Fibroblast of lung (primary cell): ENCODE results near the gene NTN3. TPM values are rescaled to one million over a fixed set of nuclear protein-coding genes. Genes with fewer than 3 reads are reported as not detected.
A peak's percentile ranks its signal among the peaks of the same experiment; 100 is the strongest.

Experiments used
- DNase-seq, 2 donors: peaks; one replicate each; pipeline versions ENCODE4 v3.0.0 to v3.0.0-alpha.2; 2010; ENCODE audit warnings: low read depth in 2 of 2
- H2AFZ ChIP-seq: 2 replicates; pipeline ENCODE4 v1.5.1; 2012; ENCODE audit warnings: low read length, control low read depth, inconsistent platforms
- H3K27ac ChIP-seq: 2 replicates; pipeline ENCODE4 v1.5.1; 2011; ENCODE audit warnings: low read length, control low read depth; ENCODE audit not compliant: insufficient read depth
- H3K27me3 ChIP-seq: 2 replicates; pipeline ENCODE4 v1.5.1; 2011; ENCODE audit warnings: mild to moderate bottlenecking, low read length; ENCODE audit not compliant: control insufficient read depth, insufficient read depth
- H3K36me3 ChIP-seq: 2 replicates; pipeline ENCODE4 v1.5.1; 2011; ENCODE audit warnings: low read length; ENCODE audit not compliant: control insufficient read depth, insufficient read depth
- H3K4me1 ChIP-seq: 2 replicates; pipeline ENCODE4 v1.5.1; 2011; ENCODE audit warnings: low read length; ENCODE audit not compliant: control insufficient read depth, insufficient read depth; ENCODE audit errors: extremely low read depth
- H3K4me2 ChIP-seq: 2 replicates; pipeline ENCODE4 v1.5.1; 2011; ENCODE audit warnings: low read length, control low read depth; ENCODE audit not compliant: insufficient read depth; ENCODE audit errors: extremely low read depth
- H3K4me3 ChIP-seq, 4 experiments: fragments of 200-600 bp in 1 of 4; sonication (generic) in 1 of 4; replicated peaks in 1 of 4; 2 replicates each; pipeline ENCODE4 v1.5.1; 2011 to 2016; ENCODE audit warnings: low read length in 4 of 4, low read depth in 3 of 4, mild to moderate bottlenecking in 3 of 4, control low read depth in 2 of 4, inconsistent platforms in 1 of 4, mixed read lengths in 1 of 4; ENCODE audit not compliant: insufficient read depth in 1 of 4; ENCODE audit errors: control extremely low read depth in 1 of 4
- H3K79me2 ChIP-seq: 2 replicates; pipeline ENCODE4 v1.5.1; 2012; ENCODE audit warnings: mild to moderate bottlenecking, low read length, inconsistent platforms; ENCODE audit not compliant: control insufficient read depth, insufficient read depth
- H3K9ac ChIP-seq: 2 replicates; pipeline ENCODE4 v1.5.1; 2011; ENCODE audit warnings: mild to moderate bottlenecking, low read length, control low read depth; ENCODE audit not compliant: insufficient read depth
- H3K9me3 ChIP-seq: 2 replicates; pipeline ENCODE4 v1.5.1; 2012; ENCODE audit warnings: low read depth, low read length; ENCODE audit not compliant: control insufficient read depth, insufficient read depth
- H4K20me1 ChIP-seq: 2 replicates; pipeline ENCODE4 v1.5.1; 2011; ENCODE audit warnings: low read length; ENCODE audit not compliant: control insufficient read depth, insufficient read depth; ENCODE audit errors: extremely low read depth
- EZH2 ChIP-seq: IDR thresholded peaks from 2 replicates; pipeline ENCODE4 v1.5.1; 2012; ENCODE audit warnings: low read length, control low read depth, mild to moderate bottlenecking; ENCODE audit errors: missing control alignments
- polyA plus RNA-seq, 2 donors: library from polyadenylated mRNA; depleted of rRNA in 1 of 2; stranded (reverse) in 1 of 2; unstranded in 1 of 2; fragments of >200 nt; gene quantifications; 2 replicates each; pipeline ENCODE4 v1.2.1, GENCODE V29; 2011 to 2012; ENCODE audit warnings: missing spikeins in 1 of 2
- total RNA-seq: library from RNA; depleted of rRNA; stranded (reverse); fragments of >200 nt; gene quantifications from 2 replicates; pipeline ENCODE4 v1.2.1, GENCODE V29; 2014
- TF ChIP-seq, protein P1 (sequence below), 2 donors: IDR thresholded peaks in 1 of 2; conservative IDR thresholded peaks in 1 of 2; 1 replicate in 1 of 2; 2 replicates in 1 of 2; pipeline ENCODE4 v1.5.1; 2011 to 2012; ENCODE audit warnings: low read length in 2 of 2, control low read depth in 1 of 2, inconsistent platforms in 1 of 2, low read depth in 1 of 2, mild to moderate bottlenecking in 1 of 2

The NTN3 gene
- total and polyA plus RNA-seq, 2 donors (not counting 1 experiment from before 2014, with no cell fraction given): 0.08 to 2.1 TPM

DNA sequence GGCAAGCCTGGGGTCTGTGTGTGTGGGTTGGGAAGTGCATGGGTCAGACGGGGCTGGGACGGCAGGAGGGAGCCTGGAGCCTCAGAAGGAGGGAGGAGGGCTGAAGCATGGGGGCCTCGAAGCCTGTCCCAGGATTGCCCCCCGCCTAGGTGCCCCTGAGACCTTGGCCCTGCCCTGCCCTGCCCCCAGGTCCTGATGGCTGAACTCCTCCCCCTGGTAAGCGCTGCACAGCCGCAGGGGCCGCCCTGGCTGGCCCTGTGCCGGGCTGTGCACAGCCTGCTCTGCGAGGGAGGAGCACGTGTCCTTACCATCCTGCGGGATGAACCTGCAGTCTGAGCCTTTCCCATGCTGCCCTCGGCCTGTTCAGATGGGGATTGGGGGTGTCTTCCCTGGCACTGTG, 6.8 kb upstream of the NTN3 start:
- TF ChIP-seq EZH2: no peak
- TF ChIP-seq, protein P1, sequence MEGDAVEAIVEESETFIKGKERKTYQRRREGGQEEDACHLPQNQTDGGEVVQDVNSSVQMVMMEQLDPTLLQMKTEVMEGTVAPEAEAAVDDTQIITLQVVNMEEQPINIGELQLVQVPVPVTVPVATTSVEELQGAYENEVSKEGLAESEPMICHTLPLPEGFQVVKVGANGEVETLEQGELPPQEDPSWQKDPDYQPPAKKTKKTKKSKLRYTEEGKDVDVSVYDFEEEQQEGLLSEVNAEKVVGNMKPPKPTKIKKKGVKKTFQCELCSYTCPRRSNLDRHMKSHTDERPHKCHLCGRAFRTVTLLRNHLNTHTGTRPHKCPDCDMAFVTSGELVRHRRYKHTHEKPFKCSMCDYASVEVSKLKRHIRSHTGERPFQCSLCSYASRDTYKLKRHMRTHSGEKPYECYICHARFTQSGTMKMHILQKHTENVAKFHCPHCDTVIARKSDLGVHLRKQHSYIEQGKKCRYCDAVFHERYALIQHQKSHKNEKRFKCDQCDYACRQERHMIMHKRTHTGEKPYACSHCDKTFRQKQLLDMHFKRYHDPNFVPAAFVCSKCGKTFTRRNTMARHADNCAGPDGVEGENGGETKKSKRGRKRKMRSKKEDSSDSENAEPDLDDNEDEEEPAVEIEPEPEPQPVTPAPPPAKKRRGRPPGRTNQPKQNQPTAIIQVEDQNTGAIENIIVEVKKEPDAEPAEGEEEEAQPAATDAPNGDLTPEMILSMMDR (conservative IDR thresholded peaks at IDR 0.05 in 1 of 2, IDR thresholded peaks at IDR 0.05 in 1 of 2; ENCODE audit: low read depth in 1 of 2, low read length in 2 of 2): no peak
- no peak for DNase-seq
- Histone ChIP-seq H3K4me2 (no peak overlapping the region), H3K36me3 (no peaks in the 10 kb centered on the region), H3K9me3 (no peaks in the 10 kb centered on the region), H3K4me3 (no peak overlapping the region), H3K4me1 (peaks cover 12% of the 10 kb centered on the region), H4K20me1 (no peaks in the 10 kb centered on the region), H3K79me2 (no peaks in the 10 kb centered on the region), H3K27me3 (no peaks in the 10 kb centered on the region), H3K27ac (no peak overlapping the region), H2AFZ (no peak overlapping the region), H3K9ac (no peak overlapping the region)

DNA sequence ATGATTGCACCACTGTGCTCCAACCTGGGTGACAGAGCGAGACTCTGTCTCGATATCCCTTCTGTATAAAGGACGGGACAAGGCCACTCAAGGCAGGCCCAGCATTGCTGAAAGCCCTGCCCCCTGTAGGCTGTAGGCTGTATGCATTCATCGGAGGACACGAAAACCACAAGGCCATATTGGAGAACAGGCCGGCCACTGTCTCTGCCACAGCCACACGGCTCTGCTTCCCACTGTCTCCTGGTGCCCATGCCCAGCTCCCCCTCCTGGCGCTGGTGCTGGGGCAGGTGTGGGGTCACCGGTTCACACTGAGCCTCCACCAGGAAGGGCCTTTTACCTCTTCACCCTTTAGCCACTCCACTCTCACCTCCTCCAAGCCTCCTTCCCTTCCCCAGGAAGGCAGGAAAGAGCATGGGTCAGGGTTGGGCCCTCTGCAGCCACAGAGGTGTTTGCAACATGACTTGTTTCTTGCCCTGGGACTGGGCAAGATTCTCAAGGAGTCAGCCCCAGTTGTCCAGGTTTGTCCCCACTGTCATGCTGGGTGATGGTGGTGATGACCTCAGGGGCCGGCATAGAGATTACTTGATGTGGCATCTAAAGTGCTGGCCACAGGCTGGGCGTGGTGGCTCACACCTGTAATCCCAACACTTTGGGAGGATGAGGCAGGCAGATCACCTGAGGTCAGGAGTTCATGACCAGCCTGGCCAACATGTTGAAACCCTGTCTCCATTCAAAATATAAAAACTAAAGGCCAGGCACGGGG, 5.3 kb upstream of the NTN3 start:
- no peak overlapping the region for H3K27ac ChIP-seq
- H3K27me3 ChIP-seq: no peaks in the 10 kb centered on the region
- H3K4me1 ChIP-seq: peaks cover 9% of the 10 kb centered on the region
- H3K9me3 ChIP-seq: no peaks in the 10 kb centered on the region
- no peak overlapping the region for H2AFZ ChIP-seq
- DNase-seq: no peak
- H4K20me1 ChIP-seq: no peaks in the 10 kb centered on the region
- H3K9ac ChIP-seq: no peak overlapping the region
- no peak overlapping the region for H3K4me3 ChIP-seq
- no peak for TF ChIP-seq EZH2
- TF ChIP-seq, protein P1 (conservative IDR thresholded peaks at IDR 0.05 in 1 of 2, IDR thresholded peaks at IDR 0.05 in 1 of 2; ENCODE audit: low read depth in 1 of 2, low read length in 2 of 2): peak in 1 of 2 donors; percentile 37
- H3K79me2 ChIP-seq: no peaks in the 10 kb centered on the region
- H3K4me2 ChIP-seq: no peak overlapping the region
- no peaks in the 10 kb centered on the region for H3K36me3 ChIP-seq

DNA sequence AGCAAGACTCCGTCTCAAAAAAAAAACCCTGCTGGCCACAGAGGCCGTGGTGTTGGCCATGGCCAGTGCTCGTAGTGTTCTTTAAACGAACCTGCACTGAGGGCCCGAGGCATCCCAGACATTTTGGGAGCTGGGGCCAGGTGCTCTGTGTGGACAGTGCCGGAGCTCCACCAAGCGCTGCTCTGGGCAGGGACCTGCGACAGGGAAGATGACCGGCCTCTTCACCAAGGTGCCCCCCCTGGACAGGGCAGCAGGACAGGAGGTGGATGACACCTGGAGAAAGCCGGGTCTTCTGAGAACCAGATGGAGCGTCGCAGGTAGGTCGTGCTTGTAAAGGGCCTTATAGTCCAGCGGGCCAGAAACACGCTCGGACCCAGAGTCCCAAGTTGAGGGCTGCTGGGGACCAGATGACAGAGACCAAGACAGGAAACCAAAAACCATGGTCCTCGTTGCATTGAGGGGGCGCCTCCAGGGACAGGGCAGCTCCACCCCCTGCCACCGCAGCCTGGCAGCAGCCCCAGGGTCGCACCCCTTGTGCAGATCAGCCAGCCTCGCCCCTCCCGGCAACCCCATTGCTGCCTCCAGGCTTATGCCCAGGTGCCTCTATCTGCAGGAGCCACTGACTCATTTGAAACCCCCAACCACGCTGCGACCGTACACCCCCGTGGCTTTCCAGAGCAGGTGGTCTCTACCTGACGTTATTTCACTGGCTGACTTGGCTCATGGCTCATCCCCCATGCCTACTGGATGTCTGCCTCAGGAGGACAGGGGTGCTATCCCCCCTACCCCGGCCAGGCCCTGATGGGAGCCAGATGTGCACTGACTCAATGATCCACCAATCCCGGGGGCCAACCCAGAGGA, 4.2 kb upstream of the NTN3 start:
- Histone ChIP-seq H4K20me1 (no peaks in the 10 kb centered on the region), H3K4me2 (peak overlapping the region; percentile 59), H3K79me2 (no peaks in the 10 kb centered on the region), H3K4me3 (peak overlapping the region in 1 of 4 experiments; percentile 55), H2AFZ (no peak overlapping the region), H3K27me3 (no peaks in the 10 kb centered on the region), H3K27ac (peak overlapping the region; percentile 29), H3K4me1 (peaks cover 13% of the 10 kb centered on the region), H3K9ac (peak overlapping the region; percentile 40), H3K36me3 (no peaks in the 10 kb centered on the region), H3K9me3 (no peaks in the 10 kb centered on the region)
- TF ChIP-seq, protein P1 (conservative IDR thresholded peaks at IDR 0.05 in 1 of 2, IDR thresholded peaks at IDR 0.05 in 1 of 2; ENCODE audit: low read depth in 1 of 2, low read length in 2 of 2): no peak
- TF ChIP-seq EZH2: no peak
- DNase-seq: no peak
